HL-60 (cell line): Measurements from ENCODE around the gene CCDC85A.

Source experiments
- DNase-seq, 2 experiments: peaks; one replicate each; pipeline ENCODE4 v3.0.0-alpha.2; 2010 to 2020; ENCODE audit warnings: low read depth in 1 of 2, low spot score in 1 of 2
- H3K27ac ChIP-seq: fragments of 250-450 bp; sonication (Bioruptor Pico); replicated peaks from 2 replicates; pipeline ENCODE4 v1.5.1; 2020; ENCODE audit warnings: mild to moderate bottlenecking, moderate library complexity
- H3K27me3 ChIP-seq: fragments of 250-450 bp; sonication (Bioruptor Pico); 2 replicates; pipeline ENCODE4 v1.5.1; 2021; ENCODE audit warnings: mild to moderate bottlenecking, moderate library complexity; ENCODE audit not compliant: insufficient read depth, poor library complexity, severe bottlenecking
- H3K4me3 ChIP-seq: replicated peaks from 2 replicates; pipeline ENCODE4 v1.5.1; 2011; ENCODE audit warnings: mild to moderate bottlenecking, control low read depth, low read length; ENCODE audit not compliant: insufficient read depth
- CTCF ChIP-seq: IDR thresholded peaks from one replicate; pipeline ENCODE4 v1.5.1; 2011; ENCODE audit warnings: low read length, control low read depth, inconsistent platforms; ENCODE audit not compliant: insufficient read depth
- GABPA ChIP-seq: IDR thresholded peaks from 2 replicates; pipeline ENCODE4 v1.6.1; 2012; ENCODE audit warnings: low read depth
- POLR2AphosphoS5 ChIP-seq: IDR thresholded peaks from 2 replicates; pipeline ENCODE4 v1.6.1; 2012; ENCODE audit warnings: low read depth
- REST ChIP-seq: IDR thresholded peaks from 2 replicates; pipeline ENCODE4 v1.6.1; 2012; ENCODE audit warnings: low read depth; ENCODE audit not compliant: insufficient replicate concordance
- SPI1 ChIP-seq: IDR thresholded peaks from 2 replicates; pipeline ENCODE4 v1.6.1; 2012; ENCODE audit warnings: low read depth, mild to moderate bottlenecking, borderline replicate concordance

Gene CCDC85A

GRCh38 chr2:56380861-56381260, 197.1 kb downstream of the CCDC85A start:
- Histone ChIP-seq H3K27ac (no peak overlapping the region), H3K27me3 (peaks cover 2% of the 10 kb centered on the region), H3K4me3 (no peak overlapping the region)
- no peak for DNase-seq
- TF ChIP-seq POLR2AphosphoS5 (no peak), REST (no peak)

GRCh38 chr2:56382466-56382865, 198.7 kb downstream of the CCDC85A start:
- H3K27ac ChIP-seq: no peak overlapping the region
- no peak overlapping the region for H3K4me3 ChIP-seq
- H3K27me3 ChIP-seq: peaks cover 2% of the 10 kb centered on the region
- DNase-seq: no peak
- TF ChIP-seq REST (no peak), POLR2AphosphoS5 (no peak), CTCF (no peak), GABPA (no peak), SPI1 (no peak)

- H3K27me3 ChIP-seq: no peaks in the 10 kb centered on the region
- H3K27ac ChIP-seq: no peak overlapping the region
- no peak overlapping the region for H3K4me3 ChIP-seq
- TF ChIP-seq GABPA (no peak), SPI1 (no peak), REST (no peak), POLR2AphosphoS5 (no peak), CTCF (no peak)
- DNase-seq: no peak
These were observed 202.9 kb downstream of the CCDC85A start for GRCh38 chr2:56386657-56387056.

- no peak overlapping the region for H3K4me3 ChIP-seq
- H3K27me3 ChIP-seq: no peaks in the 10 kb centered on the region
- no peak for DNase-seq
- TF ChIP-seq POLR2AphosphoS5: no peak
- TF ChIP-seq GABPA: no peak
- H3K27ac ChIP-seq: no peak overlapping the region
These were observed 206.9 kb downstream of the CCDC85A start for GRCh38 chr2:56390644-56391043.
